HG03139 (cell line): ENCODE data around the gene CARMIL3.
"Not testable (repeated sequence)": the region's sequence is repeated elsewhere in the genome, so short reads cannot be mapped to it uniquely, and the experiment has no call there.

Experiments
- ATAC-seq: cut with Tn5 transposase; IDR thresholded peaks from one replicate; pipeline ENCODE4 v1.9.1; 2021; ENCODE audit not compliant: unreplicated experiment

CARMIL3 gene

GRCh38 chr14:24093901-24094840 lies 42.4 kb downstream of the CARMIL3 start, which contains the start of gene PCK2:
Gene PCK2, plus strand, starts transcription at chr14:24094311. Its CDS starts 95 bp downstream, at chr14:24094406.
- peak; percentile 39 for ATAC-seq

- no peak for ATAC-seq
These were observed 43.0 kb downstream of the CARMIL3 start for GRCh38 chr14:24094841-24095270.

- peak; percentile 63 for ATAC-seq
These were observed 43.7 kb downstream of the CARMIL3 start for GRCh38 chr14:24095271-24096068.

GRCh38 chr14:24096545-24097181 lies 44.9 kb downstream of the CARMIL3 start:
- no peak for ATAC-seq

GRCh38 chr14:24098229-24098926 lies 46.6 kb downstream of the CARMIL3 start:
- ATAC-seq, result no peak

- no peak for ATAC-seq
These were observed 47.4 kb downstream of the CARMIL3 start for GRCh38 chr14:24098927-24099813.

GRCh38 chr14:24100197-24100981 lies 48.6 kb downstream of the CARMIL3 start:
- no peak for ATAC-seq

GRCh38 chr14:24100982-24101494 lies 49.2 kb downstream of the CARMIL3 start:
- ATAC-seq, result no peak

GRCh38 chr14:24102357-24103048 lies 50.7 kb downstream of the CARMIL3 start:
- ATAC-seq, result no peak

GRCh38 chr14:24103451-24103850 lies 51.6 kb downstream of the CARMIL3 start:
- ATAC-seq, result no peak

- ATAC-seq, result not testable (repeated sequence)
These were observed 53.9 kb downstream of the CARMIL3 start for GRCh38 chr14:24105609-24106239.

GRCh38 chr14:24106672-24107271 lies 55.0 kb downstream of the CARMIL3 start:
- ATAC-seq, result no peak

- peak; percentile 12 for ATAC-seq
These were observed 56.6 kb downstream of the CARMIL3 start for GRCh38 chr14:24108336-24108874.

GRCh38 chr14:24110060-24110459 lies 58.3 kb downstream of the CARMIL3 start:
- no peak for ATAC-seq

- ATAC-seq, result no peak
These were observed 58.7 kb downstream of the CARMIL3 start for GRCh38 chr14:24110523-24110922.

- no peak for ATAC-seq
These were observed 61.6 kb downstream of the CARMIL3 start for GRCh38 chr14:24113379-24113800.
